GM23338 (cell line): ENCODE data around the gene POGZ. TPM values are rescaled to one million over a fixed set of nuclear protein-coding genes. Genes with fewer than 3 reads are reported as not detected.
A peak's percentile ranks its signal among the peaks of the same experiment; 100 is the strongest.

Experiments
- ATAC-seq: fragments of 200-7000 bp; cut with Tn5 transposase; 3 replicates; pipeline ENCODE4 v1.9.1; 2020
- DNase-seq: peaks from one replicate; pipeline ENCODE4 v3.0.0-alpha.2; 2015; ENCODE audit warnings: low spot score
- H2AFZ ChIP-seq: fragments of 200-600 bp; sonication (generic); 2 replicates; pipeline ENCODE4 v1.8.0; 2016; ENCODE audit warnings: antibody characterized with exemption, mild to moderate bottlenecking, moderate library complexity
- H3F3A ChIP-seq: fragments of 200-600 bp; sonication (generic); replicated peaks from 2 replicates; pipeline ENCODE4 v1.8.0; 2017; ENCODE audit warnings: antibody characterized with exemption, mixed run types, low read depth
- H3K27ac ChIP-seq: fragments of 200-600 bp; sonication (generic); 2 replicates; pipeline ENCODE4 v1.6.1; 2016; ENCODE audit warnings: low read depth
- H3K27me3 ChIP-seq: fragments of 200-600 bp; sonication (generic); 2 replicates; pipeline ENCODE4 v1.8.0; 2016; ENCODE audit warnings: mild to moderate bottlenecking, mixed run types, moderate library complexity; ENCODE audit not compliant: insufficient read depth
- H3K36me3 ChIP-seq: fragments of 200-600 bp; sonication (generic); 2 replicates; pipeline ENCODE4 v1.8.0; 2016; ENCODE audit warnings: mild to moderate bottlenecking; ENCODE audit not compliant: insufficient read depth
- H3K4me1 ChIP-seq: fragments of 200-600 bp; sonication (generic); 2 replicates; pipeline ENCODE4 v1.8.0; 2016; ENCODE audit warnings: mild to moderate bottlenecking, moderate library complexity; ENCODE audit not compliant: insufficient read depth
- H3K4me2 ChIP-seq: fragments of 200-600 bp; sonication (generic); 2 replicates; pipeline ENCODE4 v1.7.1; 2017; ENCODE audit warnings: mixed run types
- H3K4me3 ChIP-seq: fragments of 200-600 bp; sonication (generic); 2 replicates; pipeline ENCODE4 v1.6.1; 2016; ENCODE audit warnings: mixed run types
- H3K79me2 ChIP-seq: fragments of 200-600 bp; sonication (generic); replicated peaks from 2 replicates; pipeline ENCODE4 v1.8.0; 2017; ENCODE audit warnings: mild to moderate bottlenecking; ENCODE audit not compliant: insufficient read depth
- H3K9me2 ChIP-seq: fragments of 200-600 bp; sonication (generic); 2 replicates; pipeline ENCODE4 v1.8.0; 2017; ENCODE audit not compliant: insufficient read depth
- H4K20me1 ChIP-seq: fragments of 200-600 bp; sonication (generic); replicated peaks from 2 replicates; pipeline ENCODE4 v1.8.0; 2017; ENCODE audit warnings: mild to moderate bottlenecking; ENCODE audit not compliant: insufficient read depth
- H3K27ac Mint-ChIP-seq: 2 replicates; pipeline ENCODE4 v1.8.0; 2020; ENCODE audit warnings: inconsistent platforms, mild to moderate bottlenecking, moderate library complexity, mixed read lengths
- H3K27me3 Mint-ChIP-seq: 3 replicates; pipeline ENCODE4 v1.8.0; 2022; ENCODE audit warnings: low read depth, mild to moderate bottlenecking, moderate library complexity, mixed read lengths, inconsistent platforms; ENCODE audit not compliant: insufficient read depth, poor library complexity
- H3K36me3 Mint-ChIP-seq: 3 replicates; pipeline ENCODE4 v1.8.0; 2021; ENCODE audit warnings: low read depth, mild to moderate bottlenecking, inconsistent platforms, moderate library complexity, mixed read lengths
- H3K4me1 Mint-ChIP-seq: 3 replicates; pipeline ENCODE4 v1.8.0; 2020; ENCODE audit warnings: mild to moderate bottlenecking, inconsistent platforms, mixed read lengths
- H3K4me3 Mint-ChIP-seq: 3 replicates; pipeline ENCODE4 v1.8.0; 2021; ENCODE audit warnings: moderate library complexity, mild to moderate bottlenecking, inconsistent platforms, mixed read lengths
- H3K9me3 Mint-ChIP-seq: 3 replicates; pipeline ENCODE4 v1.8.0; 2020; ENCODE audit warnings: moderate library complexity, mild to moderate bottlenecking, inconsistent platforms, mixed read lengths
- CREB1 ChIP-seq: fragments of 250-450 bp; sonication (Bioruptor Pico); IDR thresholded peaks from 2 replicates; pipeline ENCODE4 v1.5.0; 2020; ENCODE audit warnings: low read depth, mild to moderate bottlenecking, moderate library complexity
- ETS1 ChIP-seq: IDR thresholded peaks from 2 replicates; pipeline ENCODE4 v1.6.1; 2016; ENCODE audit warnings: antibody characterized with exemption
- EZH2 ChIP-seq: fragments of 200-600 bp; sonication (generic); IDR thresholded peaks from one replicate; pipeline ENCODE4 v1.8.0; 2017; ENCODE audit warnings: antibody characterized with exemption, mild to moderate bottlenecking, low read depth; ENCODE audit not compliant: unreplicated experiment
- JUNB ChIP-seq: IDR thresholded peaks from one replicate; pipeline ENCODE4 v1.6.1; 2016; ENCODE audit warnings: antibody characterized with exemption; ENCODE audit not compliant: unreplicated experiment
- polyA plus RNA-seq: library from polyadenylated mRNA; unstranded; fragments of >200 nt; fragmentation: Nextera tagmentation; extraction: Ambion mirVana; gene quantifications from 2 replicates; pipeline ENCODE4 v1.2.1, GENCODE V29; 2016
- total RNA-seq: library from RNA; depleted of rRNA; stranded (reverse); fragments of >200 nt; shearing (Covaris generic); gene quantifications from 2 replicates; pipeline ENCODE4 v1.2.3, GENCODE V29; 2014
- TF ChIP-seq, protein P1 (sequence below): fragments of 250-450 bp; sonication (Bioruptor Pico); IDR thresholded peaks from 2 replicates; pipeline ENCODE4 v1.5.0; 2020; ENCODE audit warnings: mild to moderate bottlenecking, moderate library complexity
- TF ChIP-seq, protein P2 (sequence below), 2 experiments: fragments of 200-600 bp in 1 of 2; sonication (generic) in 1 of 2; conservative IDR thresholded peaks; 2 replicates each; pipeline versions ENCODE4 v1.5.1 to v1.6.1; 2016 to 2017; ENCODE audit warnings: antibody characterized with exemption in 2 of 2, low read depth in 2 of 2, mild to moderate bottlenecking in 2 of 2, moderate library complexity in 1 of 2

POGZ gene
- total and polyA plus RNA-seq, 2 experiments from 2014 or later = 47.0 to 72.5 TPM

- Mint-ChIP-seq H3K9me3 (no peaks in the 10 kb centered on the region), H3K4me1 (0 out of 3 replicates have a peak, but pooled peaks cover 2% of the 10 kb centered on the region), H3K27me3 (peaks cover 4% of the 10 kb centered on the region), H3K36me3 (no peaks in the 10 kb centered on the region), H3K4me3 (no peak overlapping the region), H3K27ac (no peak overlapping the region)
- Histone ChIP-seq H3K27ac (no peak overlapping the region), H3K27me3 (no peaks in the 10 kb centered on the region), H3K36me3 (no peaks in the 10 kb centered on the region), H3K9me2 (no peaks in the 10 kb centered on the region), H3K79me2 (no peaks in the 10 kb centered on the region), H3K4me2 (no peak overlapping the region), H3K4me1 (no peaks in the 10 kb centered on the region), H3F3A (no peaks in the 10 kb centered on the region), H4K20me1 (no peaks in the 10 kb centered on the region), H3K4me3 (no peak overlapping the region), H2AFZ (peak overlapping the region; percentile 48)
- no peak for TF ChIP-seq CREB1 (CRISPR knock-in tag)
- TF ChIP-seq JUNB = no peak
- TF ChIP-seq, protein P1, sequence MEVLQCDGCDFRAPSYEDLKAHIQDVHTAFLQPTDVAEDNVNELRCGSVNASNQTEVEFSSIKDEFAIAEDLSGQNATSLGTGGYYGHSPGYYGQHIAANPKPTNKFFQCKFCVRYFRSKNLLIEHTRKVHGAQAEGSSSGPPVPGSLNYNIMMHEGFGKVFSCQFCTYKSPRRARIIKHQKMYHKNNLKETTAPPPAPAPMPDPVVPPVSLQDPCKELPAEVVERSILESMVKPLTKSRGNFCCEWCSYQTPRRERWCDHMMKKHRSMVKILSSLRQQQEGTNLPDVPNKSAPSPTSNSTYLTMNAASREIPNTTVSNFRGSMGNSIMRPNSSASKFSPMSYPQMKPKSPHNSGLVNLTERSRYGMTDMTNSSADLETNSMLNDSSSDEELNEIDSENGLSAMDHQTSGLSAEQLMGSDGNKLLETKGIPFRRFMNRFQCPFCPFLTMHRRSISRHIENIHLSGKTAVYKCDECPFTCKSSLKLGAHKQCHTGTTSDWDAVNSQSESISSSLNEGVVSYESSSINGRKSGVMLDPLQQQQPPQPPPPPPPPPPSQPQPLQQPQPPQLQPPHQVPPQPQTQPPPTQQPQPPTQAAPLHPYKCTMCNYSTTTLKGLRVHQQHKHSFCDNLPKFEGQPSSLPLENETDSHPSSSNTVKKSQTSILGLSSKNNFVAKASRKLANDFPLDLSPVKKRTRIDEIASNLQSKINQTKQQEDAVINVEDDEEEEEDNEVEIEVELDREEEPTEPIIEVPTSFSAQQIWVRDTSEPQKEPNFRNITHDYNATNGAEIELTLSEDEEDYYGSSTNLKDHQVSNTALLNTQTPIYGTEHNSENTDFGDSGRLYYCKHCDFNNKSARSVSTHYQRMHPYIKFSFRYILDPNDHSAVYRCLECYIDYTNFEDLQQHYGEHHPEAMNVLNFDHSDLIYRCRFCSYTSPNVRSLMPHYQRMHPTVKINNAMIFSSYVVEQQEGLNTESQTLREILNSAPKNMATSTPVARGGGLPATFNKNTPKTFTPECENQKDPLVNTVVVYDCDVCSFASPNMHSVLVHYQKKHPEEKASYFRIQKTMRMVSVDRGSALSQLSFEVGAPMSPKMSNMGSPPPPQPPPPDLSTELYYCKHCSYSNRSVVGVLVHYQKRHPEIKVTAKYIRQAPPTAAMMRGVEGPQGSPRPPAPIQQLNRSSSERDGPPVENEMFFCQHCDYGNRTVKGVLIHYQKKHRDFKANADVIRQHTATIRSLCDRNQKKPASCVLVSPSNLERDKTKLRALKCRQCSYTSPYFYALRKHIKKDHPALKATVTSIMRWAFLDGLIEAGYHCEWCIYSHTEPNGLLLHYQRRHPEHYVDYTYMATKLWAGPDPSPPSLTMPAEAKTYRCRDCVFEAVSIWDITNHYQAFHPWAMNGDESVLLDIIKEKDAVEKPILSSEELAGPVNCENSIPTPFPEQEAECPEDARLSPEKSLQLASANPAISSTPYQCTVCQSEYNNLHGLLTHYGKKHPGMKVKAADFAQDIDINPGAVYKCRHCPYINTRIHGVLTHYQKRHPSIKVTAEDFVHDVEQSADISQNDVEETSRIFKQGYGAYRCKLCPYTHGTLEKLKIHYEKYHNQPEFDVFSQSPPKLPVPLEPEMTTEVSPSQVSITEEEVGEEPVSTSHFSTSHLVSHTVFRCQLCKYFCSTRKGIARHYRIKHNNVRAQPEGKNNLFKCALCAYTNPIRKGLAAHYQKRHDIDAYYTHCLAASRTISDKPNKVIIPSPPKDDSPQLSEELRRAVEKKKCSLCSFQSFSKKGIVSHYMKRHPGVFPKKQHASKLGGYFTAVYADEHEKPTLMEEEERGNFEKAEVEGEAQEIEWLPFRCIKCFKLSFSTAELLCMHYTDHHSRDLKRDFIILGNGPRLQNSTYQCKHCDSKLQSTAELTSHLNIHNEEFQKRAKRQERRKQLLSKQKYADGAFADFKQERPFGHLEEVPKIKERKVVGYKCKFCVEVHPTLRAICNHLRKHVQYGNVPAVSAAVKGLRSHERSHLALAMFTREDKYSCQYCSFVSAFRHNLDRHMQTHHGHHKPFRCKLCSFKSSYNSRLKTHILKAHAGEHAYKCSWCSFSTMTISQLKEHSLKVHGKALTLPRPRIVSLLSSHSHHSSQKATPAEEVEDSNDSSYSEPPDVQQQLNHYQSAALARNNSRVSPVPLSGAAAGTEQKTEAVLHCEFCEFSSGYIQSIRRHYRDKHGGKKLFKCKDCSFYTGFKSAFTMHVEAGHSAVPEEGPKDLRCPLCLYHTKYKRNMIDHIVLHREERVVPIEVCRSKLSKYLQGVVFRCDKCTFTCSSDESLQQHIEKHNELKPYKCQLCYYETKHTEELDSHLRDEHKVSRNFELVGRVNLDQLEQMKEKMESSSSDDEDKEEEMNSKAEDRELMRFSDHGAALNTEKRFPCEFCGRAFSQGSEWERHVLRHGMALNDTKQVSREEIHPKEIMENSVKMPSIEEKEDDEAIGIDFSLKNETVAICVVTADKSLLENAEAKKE = no peak
- TF ChIP-seq, protein P2, sequence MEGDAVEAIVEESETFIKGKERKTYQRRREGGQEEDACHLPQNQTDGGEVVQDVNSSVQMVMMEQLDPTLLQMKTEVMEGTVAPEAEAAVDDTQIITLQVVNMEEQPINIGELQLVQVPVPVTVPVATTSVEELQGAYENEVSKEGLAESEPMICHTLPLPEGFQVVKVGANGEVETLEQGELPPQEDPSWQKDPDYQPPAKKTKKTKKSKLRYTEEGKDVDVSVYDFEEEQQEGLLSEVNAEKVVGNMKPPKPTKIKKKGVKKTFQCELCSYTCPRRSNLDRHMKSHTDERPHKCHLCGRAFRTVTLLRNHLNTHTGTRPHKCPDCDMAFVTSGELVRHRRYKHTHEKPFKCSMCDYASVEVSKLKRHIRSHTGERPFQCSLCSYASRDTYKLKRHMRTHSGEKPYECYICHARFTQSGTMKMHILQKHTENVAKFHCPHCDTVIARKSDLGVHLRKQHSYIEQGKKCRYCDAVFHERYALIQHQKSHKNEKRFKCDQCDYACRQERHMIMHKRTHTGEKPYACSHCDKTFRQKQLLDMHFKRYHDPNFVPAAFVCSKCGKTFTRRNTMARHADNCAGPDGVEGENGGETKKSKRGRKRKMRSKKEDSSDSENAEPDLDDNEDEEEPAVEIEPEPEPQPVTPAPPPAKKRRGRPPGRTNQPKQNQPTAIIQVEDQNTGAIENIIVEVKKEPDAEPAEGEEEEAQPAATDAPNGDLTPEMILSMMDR (conservative IDR thresholded peaks at IDR 0.05; ENCODE audit: low read depth in 2 of 2) = peak; percentile 22 to 61
- DNase-seq (peak; percentile 72), ATAC-seq (peak; percentile 73)
These were observed 42.2 kb upstream of the POGZ start for GRCh38 chr1:151501474-151501873.

DNA sequence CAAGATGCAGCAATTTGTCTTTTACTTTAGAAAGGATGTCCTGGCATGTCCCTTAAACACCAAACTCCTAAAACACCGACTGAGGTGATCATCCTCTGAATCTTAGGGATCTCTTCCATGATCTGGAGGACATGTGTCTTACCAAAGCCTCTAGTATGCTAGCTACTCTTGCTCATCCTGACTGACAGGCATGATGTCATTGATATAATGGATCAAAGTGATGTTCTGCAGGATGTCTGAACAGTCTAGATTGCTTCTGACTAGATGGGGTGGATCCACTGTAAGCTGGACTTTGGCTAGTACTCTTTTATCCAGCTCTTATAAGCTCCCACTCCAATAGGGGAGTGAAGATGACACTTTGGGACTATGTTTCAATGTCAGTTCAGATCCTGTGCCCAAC is 40.6 kb upstream of the POGZ start:
- Histone ChIP-seq H2AFZ (no peak overlapping the region), H3K4me3 (no peak overlapping the region), H3K9me2 (no peaks in the 10 kb centered on the region), H3F3A (no peaks in the 10 kb centered on the region), H3K27me3 (no peaks in the 10 kb centered on the region), H3K4me2 (no peak overlapping the region), H3K27ac (no peak overlapping the region), H3K36me3 (no peaks in the 10 kb centered on the region), H3K4me1 (no peaks in the 10 kb centered on the region; the same call in 1 of the 2 replicates), H4K20me1 (no peaks in the 10 kb centered on the region), H3K79me2 (no peaks in the 10 kb centered on the region)
- DNase-seq (no peak), ATAC-seq (no peak)
- H3K9me3 Mint-ChIP-seq = no peaks in the 10 kb centered on the region
- no peak overlapping the region for H3K4me3 Mint-ChIP-seq
- H3K27ac Mint-ChIP-seq = no peak overlapping the region
- H3K36me3 Mint-ChIP-seq = no peaks in the 10 kb centered on the region
- H3K4me1 Mint-ChIP-seq = peaks cover 4% of the 10 kb centered on the region; the same call in 1 of the 3 replicates
- H3K27me3 Mint-ChIP-seq = no peaks in the 10 kb centered on the region
- TF ChIP-seq, protein P2 (conservative IDR thresholded peaks at IDR 0.05; ENCODE audit: low read depth in 2 of 2) = no peak
- no peak for TF ChIP-seq ETS1
- no peak for TF ChIP-seq EZH2
